ENCODE data around the gene SH2D1B.

DNA sequence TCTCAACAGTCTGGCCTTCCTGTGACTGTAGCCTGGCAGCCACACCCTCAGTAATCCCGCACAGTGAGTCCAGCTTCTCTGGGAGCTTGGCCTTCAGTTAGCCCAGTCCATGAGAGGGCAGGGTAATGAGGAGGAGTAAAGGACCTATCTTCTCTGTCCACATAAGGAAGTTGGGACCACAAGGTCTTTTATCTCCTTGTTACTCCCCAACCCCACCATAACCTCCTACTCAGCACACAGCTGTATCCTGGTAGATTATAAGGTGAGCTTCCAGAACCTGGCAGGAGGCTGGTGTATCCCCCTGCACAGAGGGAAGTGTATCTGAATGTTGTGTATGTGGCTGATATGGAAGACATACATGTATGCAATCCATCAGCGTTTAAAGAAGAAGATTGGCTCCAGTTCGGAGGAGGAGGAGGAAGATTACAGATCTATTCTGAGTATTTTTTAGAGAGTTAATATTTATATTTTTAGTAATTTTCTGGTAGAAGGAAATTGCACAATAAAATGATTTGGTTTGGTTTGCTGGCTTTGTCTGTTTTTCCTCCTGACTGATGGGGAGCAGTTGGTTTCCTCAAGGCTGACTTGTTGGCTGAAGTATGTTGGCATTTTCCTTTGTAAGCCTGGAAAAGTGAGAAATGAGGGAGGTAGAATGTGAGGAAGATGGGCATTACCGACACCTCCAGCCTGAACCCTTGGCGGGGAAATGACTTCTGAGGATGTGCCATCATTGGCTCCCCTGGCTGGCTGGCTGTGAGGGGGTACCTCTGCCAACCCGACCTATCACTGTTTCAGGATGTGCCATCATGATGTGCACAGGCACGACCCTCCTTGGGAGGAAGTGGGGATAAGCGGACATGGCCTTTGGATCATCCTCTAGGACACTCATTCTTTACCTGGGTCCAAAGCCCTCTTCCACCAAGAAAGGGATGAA, 25.4 kb downstream of the SH2D1B start:
- TF ChIP-seq, protein P1, sequence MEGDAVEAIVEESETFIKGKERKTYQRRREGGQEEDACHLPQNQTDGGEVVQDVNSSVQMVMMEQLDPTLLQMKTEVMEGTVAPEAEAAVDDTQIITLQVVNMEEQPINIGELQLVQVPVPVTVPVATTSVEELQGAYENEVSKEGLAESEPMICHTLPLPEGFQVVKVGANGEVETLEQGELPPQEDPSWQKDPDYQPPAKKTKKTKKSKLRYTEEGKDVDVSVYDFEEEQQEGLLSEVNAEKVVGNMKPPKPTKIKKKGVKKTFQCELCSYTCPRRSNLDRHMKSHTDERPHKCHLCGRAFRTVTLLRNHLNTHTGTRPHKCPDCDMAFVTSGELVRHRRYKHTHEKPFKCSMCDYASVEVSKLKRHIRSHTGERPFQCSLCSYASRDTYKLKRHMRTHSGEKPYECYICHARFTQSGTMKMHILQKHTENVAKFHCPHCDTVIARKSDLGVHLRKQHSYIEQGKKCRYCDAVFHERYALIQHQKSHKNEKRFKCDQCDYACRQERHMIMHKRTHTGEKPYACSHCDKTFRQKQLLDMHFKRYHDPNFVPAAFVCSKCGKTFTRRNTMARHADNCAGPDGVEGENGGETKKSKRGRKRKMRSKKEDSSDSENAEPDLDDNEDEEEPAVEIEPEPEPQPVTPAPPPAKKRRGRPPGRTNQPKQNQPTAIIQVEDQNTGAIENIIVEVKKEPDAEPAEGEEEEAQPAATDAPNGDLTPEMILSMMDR (IDR thresholded peaks at IDR 0.05), result no peak
- TF ChIP-seq POLR2A (IDR thresholded peaks at IDR 0.05) (no peak), EP300 (IDR thresholded peaks at IDR 0.05) (no peak)
